ENCODE results near the gene KRT33A. TPM values are rescaled to one million over a fixed set of nuclear protein-coding genes. Genes with fewer than 3 reads are reported as not detected.
"Not testable (repeated sequence)": the region's sequence is repeated elsewhere in the genome, so short reads cannot be mapped to it uniquely, and the experiment has no call there.

The KRT33A gene
- total and polyA plus RNA-seq, 8 donors, result not detected

GRCh38 chr17:41347869-41348760 lies 2.5 kb downstream of the KRT33A start:
- TF ChIP-seq CTCF (IDR thresholded peaks at IDR 0.05), result no peak
- ATAC-seq (no peak), DNase-seq (no peak)
- intact Hi-C loops (cut with DNase I), result no loop called here
- Histone ChIP-seq H3K27ac (no peak overlapping the region), H3K4me3 (no peak overlapping the region), H3K27me3 (no peaks in the 10 kb centered on the region), H3K9me3 (no peaks in the 10 kb centered on the region), H3K36me3 (no peaks in the 10 kb centered on the region), H3K4me1 (no peaks in the 10 kb centered on the region)

GRCh38 chr17:41346421-41346820 lies 4.2 kb downstream of the KRT33A start:
- H3K4me1 ChIP-seq; H3K4me3 ChIP-seq; H3K27me3 ChIP-seq; DNase-seq; H3K9me3 ChIP-seq; H3K36me3 ChIP-seq; ATAC-seq; intact Hi-C loops (cut with DNase I); H3K27ac ChIP-seq: not testable (repeated sequence)

GRCh38 chr17:41345992-41346391 lies 4.6 kb downstream of the KRT33A start:
- intact Hi-C loops (cut with DNase I), result no loop called here
- TF ChIP-seq CTCF (IDR thresholded peaks at IDR 0.05), result no peak
- H3K4me1 ChIP-seq, result no peaks in the 10 kb centered on the region
- H3K27ac ChIP-seq, result no peak overlapping the region
- H3K36me3 ChIP-seq, result no peaks in the 10 kb centered on the region
- H3K4me3 ChIP-seq, result no peak overlapping the region
- ATAC-seq (no peak), DNase-seq (no peak)
- H3K9me3 ChIP-seq, result peaks cover 0 to 7% of the 10 kb centered on the region in 2 donors
- H3K27me3 ChIP-seq, result no peaks in the 10 kb centered on the region

GRCh38 chr17:41343029-41343428 lies 7.6 kb downstream of the KRT33A start:
- H3K27ac ChIP-seq, result no peak overlapping the region
- H3K4me3 ChIP-seq, result no peak overlapping the region
- H3K9me3 ChIP-seq, result peaks cover 0 to 7% of the 10 kb centered on the region in 2 donors
- ATAC-seq (no peak), DNase-seq (no peak)
- H3K27me3 ChIP-seq, result no peaks in the 10 kb centered on the region
- H3K36me3 ChIP-seq, result no peaks in the 10 kb centered on the region
- no peak for TF ChIP-seq CTCF (IDR thresholded peaks at IDR 0.05)
- H3K4me1 ChIP-seq, result peaks cover 0 to 14% of the 10 kb centered on the region in 2 donors
- intact Hi-C loops (cut with DNase I), result no loop called here

GRCh38 chr17:41340934-41341861 lies 9.4 kb downstream of the KRT33A start:
- peaks cover 0 to 14% of the 10 kb centered on the region in 2 donors for H3K4me1 ChIP-seq
- no peak for ATAC-seq
- no peak overlapping the region for H3K4me3 ChIP-seq
- intact Hi-C loops (cut with DNase I), result no loop called here
- H3K9me3 ChIP-seq, result peaks cover 0 to 7% of the 10 kb centered on the region in 2 donors
- H3K27ac ChIP-seq, result no peak overlapping the region
- no peaks in the 10 kb centered on the region for H3K27me3 ChIP-seq
- H3K36me3 ChIP-seq, result no peaks in the 10 kb centered on the region
- DNase-seq, result no peak
- no peak for TF ChIP-seq CTCF (IDR thresholded peaks at IDR 0.05)

Measured in left lung (tissue), 10 donors.